ENCODE data around the gene PSMD3. TPM values are rescaled to one million over a fixed set of nuclear protein-coding genes. Genes with fewer than 3 reads are reported as not detected.

PSMD3 gene
- total and polyA plus RNA-seq, 4 donors: 56.2 to 105 (median 84.8) TPM

GRCh38 chr17:40032322-40033320 lies 52.0 kb downstream of the PSMD3 start:
- TF ChIP-seq CTCF (IDR thresholded peaks at IDR 0.05; ENCODE audit: control extremely low read depth, extremely low read depth): no peak
- H3K27ac ChIP-seq (ENCODE audit: low read depth in 1 of 2, low read length in 1 of 2): no peak overlapping the region
- H3K9me3 ChIP-seq (ENCODE audit: control insufficient read depth in 4 of 4, insufficient read depth in 3 of 4, low read length in 3 of 4): no peaks in the 10 kb centered on the region
- no peak overlapping the region for H3K9ac ChIP-seq (ENCODE audit: insufficient read depth in 1 of 2, low read length in 2 of 2)
- H3K36me3 ChIP-seq (ENCODE audit: control insufficient read depth in 4 of 4, insufficient read depth in 4 of 4, low read length in 4 of 4): peaks cover 3 to 59% (median 55%) of the 10 kb centered on the region in 4 donors
- DNase-seq (no peak), ATAC-seq (ENCODE audit: insufficient read depth, low FRiP score) (no peak)
- H3K27me3 ChIP-seq (ENCODE audit: control insufficient read depth in 3 of 3, insufficient read depth in 3 of 3, low read length in 2 of 3): no peaks in the 10 kb centered on the region
- no peaks in the 10 kb centered on the region for H3K4me1 ChIP-seq (ENCODE audit: control insufficient read depth in 5 of 5, insufficient read depth in 5 of 5, low read length in 5 of 5)
- WGBS, 2 donors: 94 to 97% methylated on average over 23 of the region's 23 CpGs
- no peak overlapping the region for H3K4me3 ChIP-seq

GRCh38 chr17:40033339-40033738 lies 52.7 kb downstream of the PSMD3 start:
- TF ChIP-seq CTCF (IDR thresholded peaks at IDR 0.05; ENCODE audit: control extremely low read depth, extremely low read depth): no peak
- ATAC-seq (ENCODE audit: insufficient read depth, low FRiP score) (no peak), DNase-seq (no peak)
- Histone ChIP-seq H3K9ac (ENCODE audit: insufficient read depth in 1 of 2, low read length in 2 of 2) (no peak overlapping the region), H3K36me3 (ENCODE audit: control insufficient read depth in 4 of 4, insufficient read depth in 4 of 4, low read length in 4 of 4) (peaks cover 3 to 58% (median 54%) of the 10 kb centered on the region in 4 donors), H3K4me3 (no peak overlapping the region), H3K4me1 (ENCODE audit: control insufficient read depth in 5 of 5, insufficient read depth in 5 of 5, low read length in 5 of 5) (no peaks in the 10 kb centered on the region), H3K27me3 (ENCODE audit: control insufficient read depth in 3 of 3, insufficient read depth in 3 of 3, low read length in 2 of 3) (no peaks in the 10 kb centered on the region), H3K27ac (ENCODE audit: low read depth in 1 of 2, low read length in 1 of 2) (no peak overlapping the region), H3K9me3 (ENCODE audit: control insufficient read depth in 4 of 4, insufficient read depth in 3 of 4, low read length in 3 of 4) (no peaks in the 10 kb centered on the region)
- WGBS, 2 donors: 87 to 89% methylated on average over 8 of the region's 8 CpGs

- peaks cover 0 to 7% (median 4%) of the 10 kb centered on the region in 5 donors for H3K4me1 ChIP-seq (ENCODE audit: control insufficient read depth in 5 of 5, insufficient read depth in 5 of 5, low read length in 5 of 5)
- WGBS, 2 donors: 83 to 88% methylated on average over 8 of the region's 8 CpGs
- TF ChIP-seq CTCF (IDR thresholded peaks at IDR 0.05; ENCODE audit: control extremely low read depth, extremely low read depth): no peak
- no peak overlapping the region for H3K4me3 ChIP-seq
- H3K9me3 ChIP-seq (ENCODE audit: control insufficient read depth in 4 of 4, insufficient read depth in 3 of 4, low read length in 3 of 4): no peaks in the 10 kb centered on the region
- H3K9ac ChIP-seq (ENCODE audit: insufficient read depth in 1 of 2, low read length in 2 of 2): no peak overlapping the region
- H3K27ac ChIP-seq (ENCODE audit: low read depth in 1 of 2, low read length in 1 of 2): no peak overlapping the region
- H3K27me3 ChIP-seq (ENCODE audit: control insufficient read depth in 3 of 3, insufficient read depth in 3 of 3, low read length in 2 of 3): no peaks in the 10 kb centered on the region
- DNase-seq (no peak), ATAC-seq (ENCODE audit: insufficient read depth, low FRiP score) (no peak)
- peaks cover 3 to 47% (median 44%) of the 10 kb centered on the region in 4 donors for H3K36me3 ChIP-seq (ENCODE audit: control insufficient read depth in 4 of 4, insufficient read depth in 4 of 4, low read length in 4 of 4)
These were observed 54.0 kb downstream of the PSMD3 start for GRCh38 chr17:40034426-40035161.
